Activated T-cell treated with anti-CD3 and anti-CD28 coated beads for 1 hour (primary cell): ENCODE results near the gene CEP70.

Source experiments
- DNase-seq: peaks from one replicate; pipeline ENCODE4 v3.0.0-alpha.2; 2020; ENCODE audit warnings: low read depth

Gene CEP70

GRCh38 chr3:138451595-138452162 lies 142.4 kb downstream of the CEP70 start:
- no peak for DNase-seq

- no peak for DNase-seq
Observed at GRCh38 chr3:138450704-138451424, 143.2 kb downstream of the CEP70 start.

GRCh38 chr3:138450181-138450580 lies 143.9 kb downstream of the CEP70 start:
- DNase-seq: no peak

GRCh38 chr3:138449490-138449889 lies 144.6 kb downstream of the CEP70 start:
- DNase-seq: no peak

GRCh38 chr3:138448631-138449030 lies 145.4 kb downstream of the CEP70 start:
- no peak for DNase-seq

GRCh38 chr3:138445654-138446053 lies 148.4 kb downstream of the CEP70 start:
- DNase-seq: no peak

- no peak for DNase-seq
Observed at GRCh38 chr3:138445236-138445635, 148.8 kb downstream of the CEP70 start.
